NB4 (cell line): ENCODE measurements around the gene SHE.

Experiments
- MAX ChIP-seq: IDR thresholded peaks from 2 replicates; pipeline ENCODE4 v1.6.1; 2011; ENCODE audit warnings: low read depth, low read length
- MYC ChIP-seq: IDR thresholded peaks from 2 replicates; pipeline ENCODE4 v1.6.1; 2011; ENCODE audit warnings: low read depth, low read length
- TF ChIP-seq, protein P1 (sequence below): IDR thresholded peaks from one replicate; pipeline ENCODE4 v1.5.1; 2012; ENCODE audit warnings: low read depth, low read length

DNA sequence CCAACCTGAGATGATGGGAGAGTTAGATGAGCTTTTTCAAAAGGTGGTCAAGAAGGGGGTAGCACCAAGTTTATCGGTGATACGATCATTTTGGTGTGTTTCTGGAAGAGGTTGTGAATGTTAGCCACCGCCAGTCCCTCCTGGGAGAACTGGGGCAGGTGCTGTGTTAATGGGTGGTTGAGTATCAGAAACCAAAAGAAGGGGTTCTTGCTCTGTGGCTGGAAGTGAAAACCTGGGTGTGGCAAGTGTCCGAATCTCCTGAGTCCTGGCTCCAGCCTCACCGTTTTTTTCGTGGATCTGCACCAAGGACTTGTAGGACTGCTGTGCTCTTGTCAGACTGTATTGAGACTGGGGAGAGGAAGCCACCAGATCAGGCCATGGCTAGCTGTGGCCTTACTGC, 48.4 kb upstream of the SHE start:
- TF ChIP-seq MYC (no peak), MAX (no peak)
- TF ChIP-seq, protein P1, sequence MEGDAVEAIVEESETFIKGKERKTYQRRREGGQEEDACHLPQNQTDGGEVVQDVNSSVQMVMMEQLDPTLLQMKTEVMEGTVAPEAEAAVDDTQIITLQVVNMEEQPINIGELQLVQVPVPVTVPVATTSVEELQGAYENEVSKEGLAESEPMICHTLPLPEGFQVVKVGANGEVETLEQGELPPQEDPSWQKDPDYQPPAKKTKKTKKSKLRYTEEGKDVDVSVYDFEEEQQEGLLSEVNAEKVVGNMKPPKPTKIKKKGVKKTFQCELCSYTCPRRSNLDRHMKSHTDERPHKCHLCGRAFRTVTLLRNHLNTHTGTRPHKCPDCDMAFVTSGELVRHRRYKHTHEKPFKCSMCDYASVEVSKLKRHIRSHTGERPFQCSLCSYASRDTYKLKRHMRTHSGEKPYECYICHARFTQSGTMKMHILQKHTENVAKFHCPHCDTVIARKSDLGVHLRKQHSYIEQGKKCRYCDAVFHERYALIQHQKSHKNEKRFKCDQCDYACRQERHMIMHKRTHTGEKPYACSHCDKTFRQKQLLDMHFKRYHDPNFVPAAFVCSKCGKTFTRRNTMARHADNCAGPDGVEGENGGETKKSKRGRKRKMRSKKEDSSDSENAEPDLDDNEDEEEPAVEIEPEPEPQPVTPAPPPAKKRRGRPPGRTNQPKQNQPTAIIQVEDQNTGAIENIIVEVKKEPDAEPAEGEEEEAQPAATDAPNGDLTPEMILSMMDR: no peak
